ENCODE results near the gene ARHGAP8. TPM values are rescaled to one million over a fixed set of nuclear protein-coding genes. Genes with fewer than 3 reads are reported as not detected.

The ARHGAP8 gene
- total and polyA plus RNA-seq, 4 experiments from 2014 or later, result 0.67 TPM; not detected in 3

DNA sequence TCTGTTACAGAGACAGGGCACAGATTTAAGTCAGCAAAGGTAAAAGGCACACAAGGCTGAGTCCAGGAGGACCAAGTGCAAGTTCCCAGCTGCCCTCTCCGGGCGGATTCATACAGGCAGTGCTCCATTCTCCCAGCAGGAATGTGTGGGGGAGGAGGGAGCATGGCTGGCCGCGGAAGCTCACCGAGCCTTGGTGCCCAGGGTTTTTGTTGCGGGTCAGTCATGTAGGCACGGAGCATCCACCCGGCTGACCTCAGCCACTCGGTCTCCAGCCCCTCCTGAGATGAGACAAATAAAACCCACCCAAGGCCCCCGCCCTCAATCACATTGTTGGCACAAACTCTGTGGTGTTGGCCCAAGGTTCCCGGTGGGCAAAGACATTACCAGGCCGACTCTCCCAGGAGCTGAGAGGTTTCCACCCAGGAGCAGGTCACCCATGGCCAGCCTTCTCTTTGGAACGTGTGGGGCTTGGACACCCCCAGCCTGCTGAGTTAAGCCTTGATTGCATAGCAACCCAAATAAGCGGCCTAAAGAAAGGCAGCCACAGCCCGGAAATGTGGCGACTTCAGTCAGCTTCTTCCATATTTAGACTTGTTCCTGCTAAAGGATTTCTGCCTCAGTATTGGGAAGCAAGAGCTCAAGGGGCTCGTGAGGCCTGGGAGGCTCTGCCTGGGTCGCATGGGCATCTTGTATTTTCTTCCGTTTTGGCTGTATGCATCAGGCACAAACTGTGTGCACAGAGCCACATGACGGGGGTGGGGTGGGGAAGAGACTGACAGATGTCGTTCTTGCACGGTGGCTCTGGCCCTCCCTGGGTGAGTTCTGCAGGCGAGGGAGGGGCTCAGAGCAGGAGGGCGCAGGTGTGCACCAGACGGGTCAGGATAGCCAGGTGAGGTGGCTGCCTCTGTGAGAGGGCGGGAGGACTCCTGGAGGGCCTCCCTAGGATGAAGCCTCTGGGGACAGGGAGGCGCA is 63.0 kb downstream of the ARHGAP8 start:
- H3K4me1 ChIP-seq (ENCODE audit: insufficient read depth, low read length), result no peaks in the 10 kb centered on the region
- no peaks in the 10 kb centered on the region for H3K9me3 Mint-ChIP-seq
- POLR2A ChIA-PET (ENCODE audit: partially characterized antibody), result interaction anchor here (0.5 kb wide), 1 partner anchor 53 kb away, joined by 3 read pairs; no protein-coding TSS in a partner anchor
- no peak overlapping the region for H3K27ac ChIP-seq (ENCODE audit: low read depth, low read length)
- CTCF ChIA-PET (ENCODE audit: partially characterized antibody), result no interaction called here
- H3K27me3 Mint-ChIP-seq, result peaks cover 3% of the 10 kb centered on the region in 2 donors
- no peak overlapping the region for H3K27ac Mint-ChIP-seq
- H3K27me3 ChIP-seq (ENCODE audit: insufficient read depth, low read length), result no peaks in the 10 kb centered on the region
- no peak overlapping the region for H3K4me3 Mint-ChIP-seq
- H3K36me3 Mint-ChIP-seq, result no peaks in the 10 kb centered on the region
- no peaks in the 10 kb centered on the region for H3K4me1 Mint-ChIP-seq
- no peaks in the 10 kb centered on the region for H3K9me3 ChIP-seq (ENCODE audit: control insufficient read depth in 1 of 2, low read length in 2 of 2)
- H3K36me3 ChIP-seq (ENCODE audit: insufficient read depth, low read length), result no peaks in the 10 kb centered on the region
- DNase-seq, result no peak
- intact Hi-C loops (cut with micrococcal nuclease), result no loop called here
- no peak overlapping the region for H3K4me3 ChIP-seq (ENCODE audit: low read length in 2 of 2)

DNA sequence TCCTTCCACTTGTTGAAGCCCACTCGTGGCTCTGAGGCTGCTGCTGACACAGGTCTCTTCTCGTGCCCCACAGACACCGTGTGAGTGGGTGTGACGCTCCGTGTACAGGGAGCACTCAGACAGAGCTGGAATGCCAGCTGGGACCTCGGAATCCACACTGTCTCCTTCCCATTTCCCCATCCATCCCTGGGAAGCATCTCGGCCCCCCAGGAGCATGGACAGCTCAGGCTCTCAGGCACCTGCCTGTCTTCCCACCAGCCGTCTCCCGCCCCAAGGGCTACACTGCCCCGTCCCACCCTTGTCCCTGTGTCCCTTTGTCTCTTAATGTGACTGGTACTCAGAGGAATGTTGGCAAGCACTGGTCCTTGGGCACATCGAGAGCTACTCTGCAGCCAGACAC is 63.8 kb downstream of the ARHGAP8 start:
- intact Hi-C loops (cut with micrococcal nuclease), result no loop called here
- no peak overlapping the region for H3K27ac Mint-ChIP-seq
- Histone ChIP-seq H3K4me3 (ENCODE audit: low read length in 2 of 2) (no peak overlapping the region), H3K4me1 (ENCODE audit: insufficient read depth, low read length) (no peaks in the 10 kb centered on the region), H3K27ac (ENCODE audit: low read depth, low read length) (no peak overlapping the region), H3K27me3 (ENCODE audit: insufficient read depth, low read length) (no peaks in the 10 kb centered on the region), H3K9me3 (ENCODE audit: control insufficient read depth in 1 of 2, low read length in 2 of 2) (no peaks in the 10 kb centered on the region), H3K36me3 (ENCODE audit: insufficient read depth, low read length) (no peaks in the 10 kb centered on the region)
- H3K4me3 Mint-ChIP-seq, result no peak overlapping the region
- H3K4me1 Mint-ChIP-seq, result peaks cover 0 to 2% (median under 1%) of the 10 kb centered on the region in 4 donors
- CTCF ChIA-PET (ENCODE audit: partially characterized antibody), result interaction anchor here (0.7 kb wide), 1 partner anchor 986 kb away, joined by 4 read pairs; no protein-coding TSS in a partner anchor
- POLR2A ChIA-PET (ENCODE audit: partially characterized antibody), result interaction anchor here (0.5 kb wide), 1 partner anchor 53 kb away, joined by 3 read pairs; no protein-coding TSS in a partner anchor
- no peaks in the 10 kb centered on the region for H3K9me3 Mint-ChIP-seq
- H3K27me3 Mint-ChIP-seq, result peaks cover 3 to 4% of the 10 kb centered on the region in 2 donors
- H3K36me3 Mint-ChIP-seq, result no peaks in the 10 kb centered on the region
- DNase-seq, result no peak

DNA sequence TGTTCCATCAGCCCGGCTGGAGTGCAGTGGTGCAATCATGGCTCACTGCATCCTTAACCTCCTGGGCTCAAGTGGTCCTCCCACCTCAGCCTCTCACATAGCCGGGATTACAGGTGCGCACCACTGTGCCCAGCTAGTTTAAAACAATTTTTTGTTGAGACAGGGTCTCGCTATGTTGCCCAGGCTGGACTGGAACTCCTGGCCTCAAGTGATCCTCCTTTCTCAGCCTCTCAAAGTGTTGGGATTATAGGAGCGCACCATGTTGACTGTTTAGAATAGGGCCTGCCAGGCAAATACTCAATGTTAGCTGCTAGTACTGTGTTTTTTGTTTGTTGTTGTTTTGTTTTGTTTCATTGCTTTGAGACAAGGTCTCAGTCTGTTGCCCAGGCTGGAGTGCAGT is 66.4 kb downstream of the ARHGAP8 start:
- intact Hi-C loops (cut with micrococcal nuclease), result no loop called here
- ChIA-PET CTCF (ENCODE audit: partially characterized antibody) (interaction anchor here (2.1 kb wide), 1 partner anchor 8 kb away, joined by 4 read pairs; no protein-coding TSS in a partner anchor), POLR2A (ENCODE audit: partially characterized antibody) (no interaction called here)
- DNase-seq, result no peak
- Histone ChIP-seq H3K36me3 (ENCODE audit: insufficient read depth, low read length) (no peaks in the 10 kb centered on the region), H3K27ac (ENCODE audit: low read depth, low read length) (no peak overlapping the region), H3K27me3 (ENCODE audit: insufficient read depth, low read length) (no peaks in the 10 kb centered on the region), H3K4me1 (ENCODE audit: insufficient read depth, low read length) (no peaks in the 10 kb centered on the region), H3K4me3 (ENCODE audit: low read length in 2 of 2) (no peak overlapping the region), H3K9me3 (ENCODE audit: control insufficient read depth in 1 of 2, low read length in 2 of 2) (no peaks in the 10 kb centered on the region)
- Mint-ChIP-seq H3K27me3 (peaks cover 1 to 2% of the 10 kb centered on the region in 2 donors), H3K27ac (no peak overlapping the region), H3K4me3 (no peak overlapping the region), H3K36me3 (no peaks in the 10 kb centered on the region), H3K9me3 (no peaks in the 10 kb centered on the region), H3K4me1 (peaks cover 0 to 2% (median under 1%) of the 10 kb centered on the region in 4 donors)

DNA sequence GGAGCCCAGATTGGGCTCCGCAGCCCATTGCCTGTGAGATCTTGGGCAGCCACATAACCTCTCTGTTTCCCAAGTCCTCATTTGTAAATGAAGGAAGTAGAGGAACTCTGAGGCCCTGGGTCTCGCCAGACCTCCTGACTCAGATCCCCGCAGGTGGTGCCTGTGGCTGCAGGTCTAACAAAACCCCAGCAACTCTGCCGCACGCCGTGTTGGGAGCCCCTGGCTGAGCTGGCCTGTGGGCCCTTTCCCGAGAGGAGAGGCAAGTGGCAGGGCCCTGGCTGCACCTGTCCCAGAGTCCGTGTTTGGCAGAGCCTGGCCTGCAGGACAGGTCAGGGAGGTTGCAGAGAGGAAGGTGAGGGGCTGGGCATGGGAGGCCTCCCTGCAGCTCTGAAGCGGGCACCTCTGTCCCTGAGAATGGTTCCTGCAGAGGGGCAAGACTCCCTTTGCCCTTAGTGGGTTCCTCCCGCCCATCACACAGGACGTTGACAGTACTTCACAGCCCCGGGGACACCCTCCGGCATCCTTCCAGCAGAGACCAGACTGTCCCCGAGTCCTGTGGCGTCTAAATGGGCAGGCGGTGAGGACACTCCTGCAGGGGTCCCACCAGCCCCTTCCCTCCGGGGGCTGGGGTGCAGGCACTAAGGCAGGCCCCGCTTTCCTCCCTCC is 67.7 kb downstream of the ARHGAP8 start:
- Histone ChIP-seq H3K36me3 (ENCODE audit: insufficient read depth, low read length) (no peaks in the 10 kb centered on the region), H3K27ac (ENCODE audit: low read depth, low read length) (no peak overlapping the region), H3K4me1 (ENCODE audit: insufficient read depth, low read length) (no peaks in the 10 kb centered on the region), H3K27me3 (ENCODE audit: insufficient read depth, low read length) (no peaks in the 10 kb centered on the region), H3K9me3 (ENCODE audit: control insufficient read depth in 1 of 2, low read length in 2 of 2) (no peaks in the 10 kb centered on the region), H3K4me3 (ENCODE audit: low read length in 2 of 2) (no peak overlapping the region)
- intact Hi-C loops (cut with micrococcal nuclease), result no loop called here
- DNase-seq, result no peak
- Mint-ChIP-seq H3K4me1 (peaks cover 0 to 2% (median under 1%) of the 10 kb centered on the region in 4 donors), H3K9me3 (no peaks in the 10 kb centered on the region), H3K36me3 (no peaks in the 10 kb centered on the region), H3K27ac (no peak overlapping the region), H3K27me3 (peaks cover 1 to 2% of the 10 kb centered on the region in 2 donors), H3K4me3 (no peak overlapping the region)
- POLR2A ChIA-PET (ENCODE audit: partially characterized antibody), result no interaction called here
- CTCF ChIA-PET (ENCODE audit: partially characterized antibody), result no interaction called here

- Histone ChIP-seq H3K4me3 (ENCODE audit: low read length in 2 of 2) (no peak overlapping the region), H3K36me3 (ENCODE audit: insufficient read depth, low read length) (no peaks in the 10 kb centered on the region), H3K27ac (ENCODE audit: low read depth, low read length) (no peak overlapping the region), H3K27me3 (ENCODE audit: insufficient read depth, low read length) (no peaks in the 10 kb centered on the region), H3K9me3 (ENCODE audit: control insufficient read depth in 1 of 2, low read length in 2 of 2) (no peaks in the 10 kb centered on the region), H3K4me1 (ENCODE audit: insufficient read depth, low read length) (no peaks in the 10 kb centered on the region)
- Mint-ChIP-seq H3K36me3 (no peaks in the 10 kb centered on the region), H3K4me3 (no peak overlapping the region), H3K9me3 (no peaks in the 10 kb centered on the region), H3K4me1 (peaks cover 0 to 2% (median under 1%) of the 10 kb centered on the region in 4 donors), H3K27ac (no peak overlapping the region), H3K27me3 (peaks cover 1 to 4% of the 10 kb centered on the region in 2 donors)
- no peak for DNase-seq
- intact Hi-C loops (cut with micrococcal nuclease), result no loop called here
- CTCF ChIA-PET (ENCODE audit: partially characterized antibody), result no interaction called here
- POLR2A ChIA-PET (ENCODE audit: partially characterized antibody), result no interaction called here
Observed at GRCh38 chr22:44821741-44822475, 69.5 kb downstream of the ARHGAP8 start.

- no peak for DNase-seq
- CTCF ChIA-PET (ENCODE audit: partially characterized antibody), result interaction anchor here (1.0 kb wide), 1 partner anchor 273 kb away, joined by 3 read pairs; no protein-coding TSS in a partner anchor
- H3K9me3 ChIP-seq (ENCODE audit: control insufficient read depth in 1 of 2, low read length in 2 of 2), result no peaks in the 10 kb centered on the region
- no peaks in the 10 kb centered on the region for H3K4me1 ChIP-seq (ENCODE audit: insufficient read depth, low read length)
- no peaks in the 10 kb centered on the region for H3K27me3 ChIP-seq (ENCODE audit: insufficient read depth, low read length)
- H3K4me3 ChIP-seq (ENCODE audit: low read length in 2 of 2), result no peak overlapping the region
- H3K27ac ChIP-seq (ENCODE audit: low read depth, low read length), result no peak overlapping the region
- POLR2A ChIA-PET (ENCODE audit: partially characterized antibody), result no interaction called here
- intact Hi-C loops (cut with micrococcal nuclease), result no loop called here
- H3K36me3 ChIP-seq (ENCODE audit: insufficient read depth, low read length), result no peaks in the 10 kb centered on the region
- Mint-ChIP-seq H3K27ac (no peak overlapping the region), H3K36me3 (no peaks in the 10 kb centered on the region), H3K4me1 (peaks cover 0 to 2% (median under 1%) of the 10 kb centered on the region in 4 donors), H3K4me3 (no peak overlapping the region), H3K9me3 (no peaks in the 10 kb centered on the region), H3K27me3 (peaks cover 1 to 5% of the 10 kb centered on the region in 2 donors)
Observed at GRCh38 chr22:44822534-44822933, 70.2 kb downstream of the ARHGAP8 start.
